Measurements from ENCODE around the gene NR2C2AP. TPM values are rescaled to one million over a fixed set of nuclear protein-coding genes. Genes with fewer than 3 reads are reported as not detected.
"Not testable (repeated sequence)": the region's sequence is repeated elsewhere in the genome, so short reads cannot be mapped to it uniquely, and the experiment has no call there.

The NR2C2AP gene
- polyA plus RNA-seq, 1 experiment = 12.1 TPM

- Histone ChIP-seq H3K27me3 (ENCODE audit: control insufficient read depth, insufficient read depth, low read length) (no peaks in the 10 kb centered on the region), H3K36me3 (ENCODE audit: control insufficient read depth, insufficient read depth, low read length) (peaks cover 11% of the 10 kb centered on the region), H3K4me3 (ENCODE audit: low read depth, low read length) (no peak overlapping the region)
- CTCF ChIA-PET = interaction anchor here (1.3 kb wide), 1 partner anchor 36 kb away, joined by 6 read pairs; no protein-coding TSS in a partner anchor
- no peak for TF ChIP-seq CTCF (IDR thresholded peaks at IDR 0.05; ENCODE audit: insufficient read depth, low read depth, low read length)
- POLR2A ChIA-PET = no interaction called here
- no peak for DNase-seq (ENCODE audit: low read depth)
Observed at GRCh38 chr19:19181488-19181998, 21.7 kb downstream of the NR2C2AP start.

- Histone ChIP-seq H3K27me3 (ENCODE audit: control insufficient read depth, insufficient read depth, low read length) (no peaks in the 10 kb centered on the region), H3K4me3 (ENCODE audit: low read depth, low read length) (no peak overlapping the region), H3K36me3 (ENCODE audit: control insufficient read depth, insufficient read depth, low read length) (peaks cover 11% of the 10 kb centered on the region)
- TF ChIP-seq CTCF (IDR thresholded peaks at IDR 0.05; ENCODE audit: insufficient read depth, low read depth, low read length) = no peak
- DNase-seq (ENCODE audit: low read depth) = no peak
- ChIA-PET CTCF (interaction anchor here (1.3 kb wide), 1 partner anchor 34 kb away, joined by 6 read pairs; no protein-coding TSS in a partner anchor), POLR2A (no interaction called here)
Observed at GRCh38 chr19:19179548-19180441, 23.4 kb downstream of the NR2C2AP start.

- Histone ChIP-seq H3K36me3 (ENCODE audit: control insufficient read depth, insufficient read depth, low read length) (peaks cover 7% of the 10 kb centered on the region), H3K4me3 (ENCODE audit: low read depth, low read length) (no peak overlapping the region), H3K27me3 (ENCODE audit: control insufficient read depth, insufficient read depth, low read length) (no peaks in the 10 kb centered on the region)
- DNase-seq (ENCODE audit: low read depth) = no peak
- no peak for TF ChIP-seq CTCF (IDR thresholded peaks at IDR 0.05; ENCODE audit: insufficient read depth, low read depth, low read length)
- CTCF ChIA-PET = interaction anchor here (1.2 to 7.0 kb wide), 4 partner anchors 13 to 182 kb away, joined by 4 to 80 read pairs (median 31); no protein-coding TSS in a partner anchor
- POLR2A ChIA-PET = no interaction called here
Observed at GRCh38 chr19:19176950-19177349, 26.3 kb downstream of the NR2C2AP start.

- POLR2A ChIA-PET; DNase-seq (ENCODE audit: low read depth); H3K36me3 ChIP-seq (ENCODE audit: control insufficient read depth, insufficient read depth, low read length); H3K4me3 ChIP-seq (ENCODE audit: low read depth, low read length); H3K27me3 ChIP-seq (ENCODE audit: control insufficient read depth, insufficient read depth, low read length): not testable (repeated sequence)
- CTCF ChIA-PET = interaction anchor here (7.0 kb wide), 1 partner anchor 25 kb away, joined by 80 read pairs; no protein-coding TSS in a partner anchor
Observed at GRCh38 chr19:19173243-19173642, 30.0 kb downstream of the NR2C2AP start.

- no peaks in the 10 kb centered on the region for H3K36me3 ChIP-seq (ENCODE audit: control insufficient read depth, insufficient read depth, low read length)
- POLR2A ChIA-PET = no interaction called here
- no peak overlapping the region for H3K4me3 ChIP-seq (ENCODE audit: low read depth, low read length)
- TF ChIP-seq CTCF (IDR thresholded peaks at IDR 0.05; ENCODE audit: insufficient read depth, low read depth, low read length) = no peak
- CTCF ChIA-PET = interaction anchor here (7.0 kb wide), 1 partner anchor 24 kb away, joined by 80 read pairs; no protein-coding TSS in a partner anchor
- DNase-seq (ENCODE audit: low read depth) = no peak
- no peaks in the 10 kb centered on the region for H3K27me3 ChIP-seq (ENCODE audit: control insufficient read depth, insufficient read depth, low read length)
Observed at GRCh38 chr19:19171821-19172532, 31.2 kb downstream of the NR2C2AP start.

All from BJ (cell line).